Uterus (tissue), 4 donors: ENCODE measurements around the gene KRT3. TPM values are rescaled to one million over a fixed set of nuclear protein-coding genes. Genes with fewer than 3 reads are reported as not detected.

Source experiments
- DNase-seq, 2 donors: peaks; one replicate each; pipeline ENCODE4 v3.0.0-alpha.2; 2019 to 2020
- H3K27ac ChIP-seq, 2 donors: fragments of 200-600 bp; sonication (generic); 1 replicate in 1 of 2; 2 replicates in 1 of 2; pipeline ENCODE4 v1.5.1; 2016 to 2018
- H3K27me3 ChIP-seq, 2 donors: fragments of 200-600 bp; sonication (generic); one replicate each; pipeline ENCODE4 v1.5.1; 2018 to 2019; ENCODE audit warnings: control low read depth in 1 of 2
- H3K36me3 ChIP-seq, 2 donors: fragments of 200-600 bp; sonication (generic); one replicate each; pipeline ENCODE4 v1.5.1; 2019; ENCODE audit warnings: control low read depth in 1 of 2
- H3K4me1 ChIP-seq, 2 donors: fragments of 200-600 bp; sonication (generic); one replicate each; pipeline ENCODE4 v1.5.1; 2018 to 2019; ENCODE audit warnings: control low read depth in 1 of 2
- H3K4me3 ChIP-seq, 2 donors: fragments of 200-600 bp; sonication (generic); 1 replicate in 1 of 2; 2 replicates in 1 of 2; pipeline ENCODE4 v1.5.1; 2018 to 2019; ENCODE audit warnings: mild to moderate bottlenecking in 1 of 2
- H3K9me3 ChIP-seq, 2 donors: fragments of 200-600 bp; sonication (generic); one replicate each; pipeline ENCODE4 v1.5.1; 2019; ENCODE audit warnings: control low read depth in 1 of 2
- POLR2A ChIP-seq, 2 donors: fragments of 450-650 bp; IDR thresholded peaks; one replicate each; pipeline ENCODE4 v1.6.1; 2016; ENCODE audit warnings: antibody characterized with exemption in 2 of 2, mild to moderate bottlenecking in 1 of 2, moderate library complexity in 1 of 2
- intact Hi-C: fragments of 100-400 bp; cut with DNase I; formaldehyde crosslinking; loops from one replicate; pipeline ENCODE4 v1.15.1; 2023; ENCODE audit warnings: low total_unique reads
- total RNA-seq, 4 donors: library from RNA; depleted of rRNA in 3 of 4; stranded (reverse); fragments of >200 nt in 3 of 4; gene quantifications; one replicate each; pipeline versions ENCODE4 v1.1.0 to v1.2.4, GENCODE V29; 2014 to 2023
- TF ChIP-seq, protein P1 (sequence below), 4 experiments: fragments of 200-600 bp in 2 of 4; fragments of 450-650 bp in 2 of 4; sonication (generic) in 2 of 4; IDR thresholded peaks; one replicate each; pipeline ENCODE4 v1.5.1; 2016 to 2019; ENCODE audit warnings: antibody characterized with exemption in 4 of 4, mild to moderate bottlenecking in 2 of 4, moderate library complexity in 1 of 4
- donor health status: DM: yes; HTN: yes; CAD: no.

KRT3 gene
- total RNA-seq, 4 donors from 2014 or later = not detected

- Histone ChIP-seq H3K4me3 (no peak overlapping the region), H3K4me1 (no peaks in the 10 kb centered on the region), H3K27me3 (no peaks in the 10 kb centered on the region), H3K27ac (no peak overlapping the region), H3K36me3 (no peaks in the 10 kb centered on the region), H3K9me3 (no peaks in the 10 kb centered on the region)
- TF ChIP-seq POLR2A (IDR thresholded peaks at IDR 0.05) = no peak
- TF ChIP-seq, protein P1, sequence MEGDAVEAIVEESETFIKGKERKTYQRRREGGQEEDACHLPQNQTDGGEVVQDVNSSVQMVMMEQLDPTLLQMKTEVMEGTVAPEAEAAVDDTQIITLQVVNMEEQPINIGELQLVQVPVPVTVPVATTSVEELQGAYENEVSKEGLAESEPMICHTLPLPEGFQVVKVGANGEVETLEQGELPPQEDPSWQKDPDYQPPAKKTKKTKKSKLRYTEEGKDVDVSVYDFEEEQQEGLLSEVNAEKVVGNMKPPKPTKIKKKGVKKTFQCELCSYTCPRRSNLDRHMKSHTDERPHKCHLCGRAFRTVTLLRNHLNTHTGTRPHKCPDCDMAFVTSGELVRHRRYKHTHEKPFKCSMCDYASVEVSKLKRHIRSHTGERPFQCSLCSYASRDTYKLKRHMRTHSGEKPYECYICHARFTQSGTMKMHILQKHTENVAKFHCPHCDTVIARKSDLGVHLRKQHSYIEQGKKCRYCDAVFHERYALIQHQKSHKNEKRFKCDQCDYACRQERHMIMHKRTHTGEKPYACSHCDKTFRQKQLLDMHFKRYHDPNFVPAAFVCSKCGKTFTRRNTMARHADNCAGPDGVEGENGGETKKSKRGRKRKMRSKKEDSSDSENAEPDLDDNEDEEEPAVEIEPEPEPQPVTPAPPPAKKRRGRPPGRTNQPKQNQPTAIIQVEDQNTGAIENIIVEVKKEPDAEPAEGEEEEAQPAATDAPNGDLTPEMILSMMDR (IDR thresholded peaks at IDR 0.05) = no peak
- intact Hi-C loops = no loop called here
- DNase-seq = no peak
Observed at GRCh38 chr12:52792185-52793029, 3.5 kb downstream of the KRT3 start.

DNA sequence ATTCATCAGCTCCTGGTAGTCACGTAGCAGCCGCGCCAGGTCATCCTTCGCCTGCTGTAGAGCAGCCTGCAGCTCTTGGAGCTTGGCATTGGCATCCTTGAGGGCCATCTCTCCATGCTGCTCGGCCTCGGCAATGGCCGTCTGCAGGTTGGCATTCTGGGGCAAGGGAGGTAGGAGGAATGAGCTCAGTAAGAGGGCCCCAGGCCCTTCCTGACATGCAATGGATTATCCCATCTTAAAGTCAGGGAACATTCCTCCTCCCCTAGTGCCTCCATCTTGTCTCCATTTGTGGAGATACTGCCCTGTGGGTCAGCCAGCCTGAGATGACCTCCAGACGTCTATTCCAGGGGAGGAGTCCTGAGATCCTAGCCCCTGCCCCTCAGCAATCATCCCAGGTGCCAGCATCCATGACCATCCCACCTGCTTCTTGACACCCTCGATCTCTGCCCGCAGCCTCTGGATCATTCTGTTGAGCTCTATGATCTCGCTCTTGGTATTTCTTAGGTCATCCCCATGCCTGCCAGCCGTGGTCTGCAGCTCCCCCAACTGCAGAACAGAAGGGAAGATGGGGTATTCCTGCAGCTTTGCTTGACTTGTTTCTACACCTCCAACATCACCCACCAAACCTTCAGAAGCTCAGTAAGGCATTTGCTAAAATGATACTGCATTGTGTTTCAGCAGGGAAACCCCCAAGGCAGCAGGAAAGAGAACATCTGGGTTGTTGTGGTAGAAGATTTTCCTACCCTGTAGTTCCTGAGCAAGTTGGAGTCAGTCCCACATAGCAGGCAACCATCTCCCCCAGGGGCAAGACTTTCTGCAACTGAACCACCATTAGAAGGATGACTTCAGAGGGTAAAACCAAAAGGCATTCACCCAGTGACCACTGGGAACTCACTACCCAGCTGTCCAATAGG lies 4.4 kb downstream of the KRT3 start:
- no peak overlapping the region for H3K4me3 ChIP-seq
- H3K27ac ChIP-seq = no peak overlapping the region
- H3K4me1 ChIP-seq = no peaks in the 10 kb centered on the region
- DNase-seq = no peak
- H3K36me3 ChIP-seq = no peaks in the 10 kb centered on the region
- intact Hi-C loops = no loop called here
- H3K9me3 ChIP-seq = no peaks in the 10 kb centered on the region
- H3K27me3 ChIP-seq = no peaks in the 10 kb centered on the region
- TF ChIP-seq, protein P1 (IDR thresholded peaks at IDR 0.05) = no peak
- TF ChIP-seq POLR2A (IDR thresholded peaks at IDR 0.05) = no peak

GRCh38 chr12:52790427-52791270 lies 5.3 kb downstream of the KRT3 start:
- H3K4me1 ChIP-seq = no peaks in the 10 kb centered on the region
- H3K36me3 ChIP-seq = no peaks in the 10 kb centered on the region
- TF ChIP-seq POLR2A (IDR thresholded peaks at IDR 0.05) = no peak
- H3K27me3 ChIP-seq = no peaks in the 10 kb centered on the region
- no peak for DNase-seq
- H3K4me3 ChIP-seq = no peak overlapping the region
- H3K9me3 ChIP-seq = no peaks in the 10 kb centered on the region
- intact Hi-C loops = no loop called here
- no peak overlapping the region for H3K27ac ChIP-seq

DNA sequence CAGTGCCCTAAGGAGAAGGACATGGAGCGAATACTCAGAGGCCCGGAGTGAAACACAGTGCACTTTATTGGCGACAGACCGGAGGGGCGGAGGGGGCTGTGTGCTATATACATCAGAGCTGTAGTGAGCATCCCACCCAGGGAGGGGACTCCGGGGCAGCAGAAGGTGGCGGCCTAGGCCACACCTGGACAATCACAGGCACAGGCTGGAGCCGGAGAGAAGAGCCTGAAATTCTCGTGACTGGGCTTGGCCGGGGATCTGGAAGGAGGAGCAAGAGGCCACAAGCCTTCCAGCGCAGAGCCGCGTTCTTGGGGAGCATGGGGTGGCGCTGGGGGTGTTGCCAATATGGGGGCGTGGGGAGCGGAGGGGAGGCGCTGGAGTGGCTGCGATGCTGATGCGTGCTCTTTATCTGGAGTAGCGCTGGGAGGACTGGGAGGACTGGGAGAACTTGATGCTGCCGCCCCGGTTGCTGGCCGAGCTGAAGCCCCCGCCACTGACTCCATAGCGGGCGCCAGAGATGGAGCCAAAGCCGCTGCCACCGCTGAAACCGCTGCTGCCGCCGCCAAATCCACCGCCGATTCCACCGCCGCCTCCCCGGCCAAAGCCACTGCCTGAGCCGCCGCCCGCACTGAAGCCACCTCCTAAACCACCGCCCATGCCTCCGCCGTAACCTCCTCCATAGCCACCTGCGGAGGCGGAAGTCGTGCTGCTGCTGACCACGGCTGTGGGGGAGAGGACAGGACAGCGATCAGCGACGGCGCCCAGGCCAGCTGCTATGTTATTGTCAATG lies 6.1 kb downstream of the KRT3 start:
- Histone ChIP-seq H3K36me3 (no peaks in the 10 kb centered on the region), H3K9me3 (no peaks in the 10 kb centered on the region), H3K4me1 (no peaks in the 10 kb centered on the region), H3K27ac (no peak overlapping the region), H3K4me3 (no peak overlapping the region), H3K27me3 (no peaks in the 10 kb centered on the region)
- TF ChIP-seq POLR2A (IDR thresholded peaks at IDR 0.05) = no peak
- TF ChIP-seq, protein P1 (IDR thresholded peaks at IDR 0.05) = no peak
- intact Hi-C loops = no loop called here
- DNase-seq = no peak
